Common myeloid progenitor, CD34-positive (primary cell): ENCODE results near the gene ITSN2.
A peak's percentile ranks its signal among the peaks of the same experiment; 100 is the strongest.

ENCODE experiments used
- CTCF ChIA-PET: fragments of 350-600 bp; sonication (Branson Sonifier 250); formaldehyde crosslinking; loops from one replicate; lab custom pipeline; 2021; ENCODE audit warnings: antibody characterized with exemption; lab: Charles Lee
- POLR2A ChIA-PET: fragments of 350-600 bp; sonication (Branson Sonifier 250); formaldehyde crosslinking; loops from one replicate; lab custom pipeline; 2021; ENCODE audit warnings: antibody characterized with exemption; lab: Charles Lee
- DNase-seq, 3 donors: peaks; one replicate each; pipeline versions ENCODE4 v3.0.0 to v3.0.0-alpha.2; 2013
- H3K27ac ChIP-seq, 2 experiments: 1 replicate in 1 of 2; 2 replicates in 1 of 2; pipeline ENCODE4 v1.7.0; 2013; ENCODE audit warnings: inconsistent platforms in 2 of 2, low read length in 2 of 2, mild to moderate bottlenecking in 2 of 2, low read depth in 1 of 2, moderate library complexity in 1 of 2; ENCODE audit not compliant: severe bottlenecking in 2 of 2, insufficient read depth in 1 of 2, poor library complexity in 1 of 2
- H3K27me3 ChIP-seq, 5 experiments: replicated peaks in 2 of 5; 1 replicate in 3 of 5; 2 replicates in 2 of 5; pipeline versions ENCODE4 v1.6.1 to v1.7.0; 2013; ENCODE audit warnings: low read length in 4 of 5, mild to moderate bottlenecking in 2 of 5, moderate library complexity in 2 of 5, inconsistent platforms in 1 of 5; ENCODE audit not compliant: insufficient read depth in 5 of 5, control insufficient read depth in 4 of 5
- H3K36me3 ChIP-seq, 4 experiments: 1 replicate in 2 of 4; 2 replicates in 2 of 4; pipeline versions ENCODE4 v1.6.1 to v1.7.0; 2013; ENCODE audit warnings: low read length in 3 of 4, control low read depth in 1 of 4, mild to moderate bottlenecking in 1 of 4; ENCODE audit not compliant: control insufficient read depth in 4 of 4, insufficient read depth in 4 of 4
- H3K4me1 ChIP-seq, 4 experiments: 1 replicate in 3 of 4; 2 replicates in 1 of 4; pipeline versions ENCODE4 v1.6.1 to v1.7.1; 2013; ENCODE audit warnings: low read length in 3 of 4, mild to moderate bottlenecking in 3 of 4, control low read depth in 1 of 4, inconsistent platforms in 1 of 4, moderate library complexity in 1 of 4; ENCODE audit not compliant: control insufficient read depth in 4 of 4, insufficient read depth in 4 of 4; ENCODE audit errors: control extremely low read depth in 1 of 4
- H3K4me3 ChIP-seq, 7 experiments: 1 replicate in 4 of 7; 2 replicates in 3 of 7; pipeline versions ENCODE4 v1.5.1 to v1.7.0; 2013; ENCODE audit warnings: mild to moderate bottlenecking in 7 of 7, low read length in 6 of 7, moderate library complexity in 6 of 7, inconsistent platforms in 2 of 7, low read depth in 2 of 7, control low read depth in 1 of 7; ENCODE audit not compliant: insufficient read depth in 4 of 7, control insufficient read depth in 1 of 7; ENCODE audit errors: extremely low read depth in 1 of 7
- H3K9me3 ChIP-seq, 5 experiments: 1 replicate in 4 of 5; 2 replicates in 1 of 5; pipeline versions ENCODE4 v1.6.1 to v1.7.1; 2013; ENCODE audit warnings: low read length in 4 of 5, mild to moderate bottlenecking in 2 of 5, inconsistent platforms in 1 of 5, low read depth in 1 of 5, moderate library complexity in 1 of 5; ENCODE audit not compliant: control insufficient read depth in 4 of 5, insufficient read depth in 2 of 5; ENCODE audit errors: control extremely low read depth in 1 of 5
- WGBS: methylation state at CpG from one replicate; pipeline ENCODE4 v1.1.5; 2013; ENCODE audit not compliant: insufficient coverage; 5-methylcytosine and 5-hydroxymethylcytosine counted together

Gene ITSN2

GRCh38 chr2:24182507-24182906, 177.8 kb downstream of the ITSN2 start:
- no peak for DNase-seq
- no peaks in the 10 kb centered on the region for H3K36me3 ChIP-seq
- peaks cover 0 to 7% (median 0%) of the 10 kb centered on the region in 4 experiments for H3K4me1 ChIP-seq
- peaks cover 0 to 9% (median 0%) of the 10 kb centered on the region in 5 experiments for H3K9me3 ChIP-seq
- no peaks in the 10 kb centered on the region for H3K27me3 ChIP-seq
- no peak overlapping the region for H3K27ac ChIP-seq
- H3K4me3 ChIP-seq, result no peak overlapping the region
- WGBS, result 98% methylated on average over 6 of the region's 7 CpGs
- ChIA-PET CTCF (no interaction called here), POLR2A (no interaction called here)

- Histone ChIP-seq H3K27me3 (no peaks in the 10 kb centered on the region), H3K27ac (no peak overlapping the region), H3K4me1 (peaks cover 0 to 7% (median 0%) of the 10 kb centered on the region in 4 experiments), H3K4me3 (no peak overlapping the region), H3K9me3 (peaks cover 0 to 4% (median 0%) of the 10 kb centered on the region in 5 experiments), H3K36me3 (no peaks in the 10 kb centered on the region)
- ChIA-PET POLR2A (no interaction called here), CTCF (interaction anchor here (1.9 kb wide), 1 partner anchor 11 kb away, joined by 6 read pairs; no protein-coding TSS in a partner anchor)
- no peak for DNase-seq
- 75% methylated on average over 4 of the region's 6 CpGs for WGBS
These were observed 178.5 kb downstream of the ITSN2 start for GRCh38 chr2:24181849-24182248.

- Histone ChIP-seq H3K27ac (no peak overlapping the region), H3K4me1 (peaks cover 0 to 7% (median 0%) of the 10 kb centered on the region in 4 experiments), H3K9me3 (peaks cover 0 to under 1% (median 0%) of the 10 kb centered on the region in 5 experiments), H3K27me3 (peaks cover 0 to 3% (median 0%) of the 10 kb centered on the region in 5 experiments), H3K4me3 (no peak overlapping the region), H3K36me3 (no peaks in the 10 kb centered on the region)
- CTCF ChIA-PET, result interaction anchor here (0.5 to 2.4 kb wide), 2 partner anchors 11 to 143 kb away, joined by 3 to 5 read pairs; no protein-coding TSS in a partner anchor
- POLR2A ChIA-PET, result no interaction called here
- DNase-seq, result no peak
These were observed 180.7 kb downstream of the ITSN2 start for GRCh38 chr2:24179683-24180082.

- H3K27ac ChIP-seq, result no peak overlapping the region
- H3K9me3 ChIP-seq, result peaks cover 1 to 5% (median 4%) of the 10 kb centered on the region in 5 experiments
- ChIA-PET POLR2A (no interaction called here), CTCF (interaction anchor here (0.8 to 1.0 kb wide), 2 partner anchors 13 to 19 kb away, joined by 3 to 4 read pairs; no protein-coding TSS in a partner anchor)
- H3K4me1 ChIP-seq, result peaks cover 0 to 7% (median 0%) of the 10 kb centered on the region in 4 experiments
- no peak overlapping the region for H3K4me3 ChIP-seq
- DNase-seq, result no peak
- WGBS, result 86% methylated on average over 1 of the region's 1 CpG
- no peaks in the 10 kb centered on the region for H3K36me3 ChIP-seq
- H3K27me3 ChIP-seq, result peaks cover 0 to 7% (median 2%) of the 10 kb centered on the region in 5 experiments
These were observed 184.0 kb downstream of the ITSN2 start for GRCh38 chr2:24176326-24176725.

GRCh38 chr2:24175631-24176187, 184.6 kb downstream of the ITSN2 start:
- H3K27ac ChIP-seq, result no peak overlapping the region
- CTCF ChIA-PET, result interaction anchor here (0.8 kb wide), 1 partner anchor 12 kb away, joined by 3 read pairs; no protein-coding TSS in a partner anchor
- H3K4me3 ChIP-seq, result no peak overlapping the region
- H3K27me3 ChIP-seq, result peaks cover 0 to 7% (median 2%) of the 10 kb centered on the region in 5 experiments
- H3K36me3 ChIP-seq, result no peaks in the 10 kb centered on the region
- WGBS, result 92% methylated on average over 13 of the region's 17 CpGs
- DNase-seq, result no peak
- POLR2A ChIA-PET, result no interaction called here
- peaks cover 1 to 5% (median 4%) of the 10 kb centered on the region in 5 experiments for H3K9me3 ChIP-seq
- H3K4me1 ChIP-seq, result peaks cover 0 to 7% (median 0%) of the 10 kb centered on the region in 4 experiments

GRCh38 chr2:24174851-24175277, 185.5 kb downstream of the ITSN2 start, which contains the start of gene FAM228A:
Gene FAM228A (plus strand): TSS chr2:24175053. CDS start chr2:24175481, 428 bp downstream.
- no peak within 1 kb of the TSS for H3K27ac ChIP-seq
- CTCF ChIA-PET, result no interaction called here
- no peak for DNase-seq
- 57% methylated on average over 46 of the region's 46 CpGs for whole genome bisulfite sequencing
- peaks cover 1 to 5% (median 4%) of the 10 kb centered on the region in 5 experiments for H3K9me3 ChIP-seq
- peaks cover 0 to 6% (median 0%) of the 10 kb centered on the region in 4 experiments for H3K4me1 ChIP-seq
- peaks cover 0 to 7% (median 2%) of the 10 kb centered on the region in 5 experiments for H3K27me3 ChIP-seq
- no peaks in the 10 kb centered on the region for H3K36me3 ChIP-seq
- POLR2A ChIA-PET, result no interaction called here
- peak within 1 kb of the TSS in 1 of 7 experiments; percentile 11 for H3K4me3 ChIP-seq

- peaks cover 0 to 2% (median 2%) of the 10 kb centered on the region in 5 experiments for H3K27me3 ChIP-seq
- H3K4me3 ChIP-seq, result no peak overlapping the region
- CTCF ChIA-PET, result interaction anchor here (1.0 kb wide), 1 partner anchor 11 kb away, joined by 4 read pairs; no protein-coding TSS in a partner anchor
- 100% methylated on average over 5 of the region's 5 CpGs for WGBS
- H3K9me3 ChIP-seq, result peaks cover 0 to 2% (median 1%) of the 10 kb centered on the region in 5 experiments
- H3K27ac ChIP-seq, result no peak overlapping the region
- DNase-seq, result no peak
- H3K36me3 ChIP-seq, result no peaks in the 10 kb centered on the region
- H3K4me1 ChIP-seq, result no peaks in the 10 kb centered on the region
- POLR2A ChIA-PET, result no interaction called here
These were observed 191.3 kb downstream of the ITSN2 start for GRCh38 chr2:24169023-24169422.
